Measurements from ENCODE around the gene CDCA7L. TPM values are rescaled to one million over a fixed set of nuclear protein-coding genes. Genes with fewer than 3 reads are reported as not detected.

Gene CDCA7L
- total and polyA plus RNA-seq, 4 donors, result 2.2 to 22.6 (median 5.4) TPM

DNA sequence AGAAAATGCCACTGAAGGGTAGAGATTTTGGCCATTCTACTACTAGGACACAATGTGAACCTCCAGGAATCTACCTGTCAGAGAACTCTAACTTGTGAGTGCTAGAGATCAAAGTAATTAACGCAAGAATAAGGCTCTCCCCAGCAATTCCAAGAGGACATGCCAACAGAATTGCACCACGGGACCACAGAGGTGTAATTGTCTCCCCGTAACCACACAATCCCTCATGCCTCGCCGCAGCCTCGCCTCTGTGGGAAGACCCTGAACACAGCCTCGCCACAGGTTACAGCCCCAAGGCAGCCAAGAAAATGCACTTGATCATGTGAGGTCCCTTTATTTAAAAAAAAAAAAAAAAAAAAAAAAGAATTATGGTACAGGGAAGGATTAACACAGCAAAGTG lies 29.5 kb downstream of the CDCA7L start:
- no peaks in the 10 kb centered on the region for H3K27me3 ChIP-seq (ENCODE audit: control insufficient read depth in 4 of 4, insufficient read depth in 4 of 4, low read length in 3 of 4)
- WGBS, result 96% methylated on average over 7 of the region's 7 CpGs
- H3K36me3 ChIP-seq (ENCODE audit: control insufficient read depth in 4 of 4, insufficient read depth in 3 of 4, low read depth in 1 of 4, low read length in 3 of 4), result peaks cover 0 to 11% (median 3%) of the 10 kb centered on the region in 4 donors
- no peak for TF ChIP-seq SP1 (IDR thresholded peaks at IDR 0.05)
- TF ChIP-seq HNF4A (conservative IDR thresholded peaks at IDR 0.05), result no peak
- no peak for TF ChIP-seq ATF3 (IDR thresholded peaks at IDR 0.05)
- TF ChIP-seq RXRA (IDR thresholded peaks at IDR 0.05), result no peak
- no peak for TF ChIP-seq JUND (IDR thresholded peaks at IDR 0.05)
- no peak for TF ChIP-seq RAD21 (IDR thresholded peaks at IDR 0.05)
- TF ChIP-seq GABPA (IDR thresholded peaks at IDR 0.05 in 1 of 2, conservative IDR thresholded peaks at IDR 0.05 in 1 of 2), result no peak
- TF ChIP-seq NR2F2 (IDR thresholded peaks at IDR 0.05), result no peak
- TF ChIP-seq EGR1 (IDR thresholded peaks at IDR 0.05; ENCODE audit: low read depth in 2 of 2), result no peak
- TF ChIP-seq FOXA2 (IDR thresholded peaks at IDR 0.05), result no peak
- TF ChIP-seq, protein P1, sequence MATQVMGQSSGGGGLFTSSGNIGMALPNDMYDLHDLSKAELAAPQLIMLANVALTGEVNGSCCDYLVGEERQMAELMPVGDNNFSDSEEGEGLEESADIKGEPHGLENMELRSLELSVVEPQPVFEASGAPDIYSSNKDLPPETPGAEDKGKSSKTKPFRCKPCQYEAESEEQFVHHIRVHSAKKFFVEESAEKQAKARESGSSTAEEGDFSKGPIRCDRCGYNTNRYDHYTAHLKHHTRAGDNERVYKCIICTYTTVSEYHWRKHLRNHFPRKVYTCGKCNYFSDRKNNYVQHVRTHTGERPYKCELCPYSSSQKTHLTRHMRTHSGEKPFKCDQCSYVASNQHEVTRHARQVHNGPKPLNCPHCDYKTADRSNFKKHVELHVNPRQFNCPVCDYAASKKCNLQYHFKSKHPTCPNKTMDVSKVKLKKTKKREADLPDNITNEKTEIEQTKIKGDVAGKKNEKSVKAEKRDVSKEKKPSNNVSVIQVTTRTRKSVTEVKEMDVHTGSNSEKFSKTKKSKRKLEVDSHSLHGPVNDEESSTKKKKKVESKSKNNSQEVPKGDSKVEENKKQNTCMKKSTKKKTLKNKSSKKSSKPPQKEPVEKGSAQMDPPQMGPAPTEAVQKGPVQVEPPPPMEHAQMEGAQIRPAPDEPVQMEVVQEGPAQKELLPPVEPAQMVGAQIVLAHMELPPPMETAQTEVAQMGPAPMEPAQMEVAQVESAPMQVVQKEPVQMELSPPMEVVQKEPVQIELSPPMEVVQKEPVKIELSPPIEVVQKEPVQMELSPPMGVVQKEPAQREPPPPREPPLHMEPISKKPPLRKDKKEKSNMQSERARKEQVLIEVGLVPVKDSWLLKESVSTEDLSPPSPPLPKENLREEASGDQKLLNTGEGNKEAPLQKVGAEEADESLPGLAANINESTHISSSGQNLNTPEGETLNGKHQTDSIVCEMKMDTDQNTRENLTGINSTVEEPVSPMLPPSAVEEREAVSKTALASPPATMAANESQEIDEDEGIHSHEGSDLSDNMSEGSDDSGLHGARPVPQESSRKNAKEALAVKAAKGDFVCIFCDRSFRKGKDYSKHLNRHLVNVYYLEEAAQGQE (IDR thresholded peaks at IDR 0.05), result no peak
- no peak for TF ChIP-seq ZBTB33 (IDR thresholded peaks at IDR 0.05)
- TF ChIP-seq, protein P2, sequence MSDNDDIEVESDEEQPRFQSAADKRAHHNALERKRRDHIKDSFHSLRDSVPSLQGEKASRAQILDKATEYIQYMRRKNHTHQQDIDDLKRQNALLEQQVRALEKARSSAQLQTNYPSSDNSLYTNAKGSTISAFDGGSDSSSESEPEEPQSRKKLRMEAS (IDR thresholded peaks at IDR 0.05), result no peak
- TF ChIP-seq TAF1 (conservative IDR thresholded peaks at IDR 0.05), result no peak
- TF ChIP-seq CTCF (IDR thresholded peaks at IDR 0.05; ENCODE audit: low read depth, low read length, missing input control), result no peak
- TF ChIP-seq FOXA1 (IDR thresholded peaks at IDR 0.05), result no peak
- no peak for TF ChIP-seq YY1 (IDR thresholded peaks at IDR 0.05)
- no peak for TF ChIP-seq HNF4G (IDR thresholded peaks at IDR 0.05)
- H3K9me3 ChIP-seq (ENCODE audit: control insufficient read depth in 4 of 4, low read length in 3 of 4), result no peaks in the 10 kb centered on the region
- no peak for DNase-seq (ENCODE audit: low spot score)
- H3K4me1 ChIP-seq (ENCODE audit: control insufficient read depth in 4 of 4, insufficient read depth in 4 of 4, low read length in 3 of 4), result no peaks in the 10 kb centered on the region
- no peak overlapping the region for H3K4me3 ChIP-seq (ENCODE audit: low read depth in 1 of 3, low read length in 3 of 3)
- H3K27ac ChIP-seq (ENCODE audit: low read depth in 1 of 2, low read length in 2 of 2), result no peak overlapping the region
- no peak overlapping the region for H3K9ac ChIP-seq (ENCODE audit: low read depth in 1 of 2, low read length in 2 of 2)

All from liver (tissue), 9 donors.